NCI-H446 (cell line): Measurements from ENCODE around the gene EIF5A.

Experiments
- DNase-seq, 2 experiments: peaks; one replicate each; lab custom pipeline; 2025; lab: John Stamatoyannopoulos, UW

The EIF5A gene

DNA sequence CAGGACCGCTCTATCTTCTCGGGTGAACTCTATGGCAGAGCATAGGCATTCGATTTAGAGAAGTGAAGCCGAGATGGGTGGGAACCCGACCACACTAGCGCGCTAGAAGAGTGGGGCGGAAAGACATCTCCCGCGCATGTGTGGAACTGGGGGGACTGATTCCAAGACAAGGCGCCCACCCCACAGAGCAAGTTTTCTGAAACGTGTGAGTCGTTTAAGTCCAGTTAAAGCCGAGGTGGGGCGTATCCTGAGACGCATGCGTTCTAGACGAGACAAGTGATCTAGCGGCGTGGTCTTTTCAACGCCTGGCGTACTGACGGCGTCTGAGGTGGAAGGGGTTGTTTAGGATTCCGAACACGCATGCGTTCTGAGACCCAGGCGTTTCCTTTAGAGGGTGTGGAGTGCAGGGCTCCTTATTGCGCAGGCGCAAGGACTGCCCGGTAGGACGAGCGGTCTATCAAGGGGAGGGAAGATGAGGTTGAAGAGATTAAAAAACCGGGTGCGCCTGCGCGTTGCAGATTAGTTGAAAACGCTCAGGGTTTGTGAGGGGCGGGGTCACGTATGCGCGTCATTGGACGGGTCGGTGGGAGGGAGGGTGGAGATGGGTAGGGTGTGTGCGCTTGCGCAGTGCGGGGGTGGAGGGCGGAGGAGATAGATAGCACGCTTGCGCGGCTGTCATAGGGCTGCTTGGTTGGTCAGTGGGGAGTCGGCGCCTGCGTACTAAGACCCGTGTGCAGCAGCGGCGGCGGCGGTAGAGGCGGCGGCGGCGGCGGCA lies at the start of gene EIF5A:
Gene EIF5A, plus strand, starts transcription at position 718 of the 775 bp plus-strand sequence. CDS start 2,008 bp downstream, outside the sequence.
- DNase-seq: peak; percentile 99 to 100

GRCh38 chr17:7258731-7259554 lies 48.5 kb upstream of the EIF5A start:
- DNase-seq: no peak

DNA sequence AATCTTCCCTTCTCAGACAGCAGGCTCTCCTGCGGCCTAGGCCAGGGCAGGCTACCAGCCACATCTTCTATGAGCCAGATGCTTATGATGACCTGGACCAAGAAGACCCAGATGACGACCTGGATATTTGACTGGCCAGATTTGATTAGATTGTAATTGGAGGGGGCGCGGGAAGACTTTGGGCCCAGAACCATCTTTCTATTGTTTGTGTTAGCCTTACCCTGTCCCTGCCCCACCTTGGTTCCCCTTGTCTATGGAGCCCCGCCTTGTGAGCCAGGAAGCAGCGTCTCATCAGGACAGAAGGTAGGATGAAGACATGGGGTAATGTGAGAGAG lies 47.9 kb upstream of the EIF5A start:
- no peak for DNase-seq

DNA sequence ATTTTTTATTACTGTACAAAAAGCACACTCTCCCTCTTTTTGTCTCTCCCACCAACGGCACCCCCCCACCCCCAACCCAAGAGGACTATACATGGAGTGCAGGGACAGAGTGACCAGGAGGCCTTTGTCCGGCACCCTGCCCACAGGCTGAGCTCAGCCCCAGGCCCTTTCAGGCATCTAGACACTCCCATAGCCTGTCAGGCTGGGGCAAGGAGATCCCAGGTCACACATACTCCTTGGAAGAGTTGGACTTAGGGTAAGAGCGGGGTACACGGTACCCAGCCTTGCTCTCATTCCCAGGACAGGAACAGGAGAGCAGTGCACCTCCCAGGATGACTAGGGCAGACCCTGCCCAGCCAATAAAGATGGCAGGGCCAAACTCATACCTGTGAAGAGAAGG lies 47.3 kb upstream of the EIF5A start:
- no peak for DNase-seq

GRCh38 chr17:7260651-7261378 lies 46.6 kb upstream of the EIF5A start:
- DNase-seq: no peak

DNA sequence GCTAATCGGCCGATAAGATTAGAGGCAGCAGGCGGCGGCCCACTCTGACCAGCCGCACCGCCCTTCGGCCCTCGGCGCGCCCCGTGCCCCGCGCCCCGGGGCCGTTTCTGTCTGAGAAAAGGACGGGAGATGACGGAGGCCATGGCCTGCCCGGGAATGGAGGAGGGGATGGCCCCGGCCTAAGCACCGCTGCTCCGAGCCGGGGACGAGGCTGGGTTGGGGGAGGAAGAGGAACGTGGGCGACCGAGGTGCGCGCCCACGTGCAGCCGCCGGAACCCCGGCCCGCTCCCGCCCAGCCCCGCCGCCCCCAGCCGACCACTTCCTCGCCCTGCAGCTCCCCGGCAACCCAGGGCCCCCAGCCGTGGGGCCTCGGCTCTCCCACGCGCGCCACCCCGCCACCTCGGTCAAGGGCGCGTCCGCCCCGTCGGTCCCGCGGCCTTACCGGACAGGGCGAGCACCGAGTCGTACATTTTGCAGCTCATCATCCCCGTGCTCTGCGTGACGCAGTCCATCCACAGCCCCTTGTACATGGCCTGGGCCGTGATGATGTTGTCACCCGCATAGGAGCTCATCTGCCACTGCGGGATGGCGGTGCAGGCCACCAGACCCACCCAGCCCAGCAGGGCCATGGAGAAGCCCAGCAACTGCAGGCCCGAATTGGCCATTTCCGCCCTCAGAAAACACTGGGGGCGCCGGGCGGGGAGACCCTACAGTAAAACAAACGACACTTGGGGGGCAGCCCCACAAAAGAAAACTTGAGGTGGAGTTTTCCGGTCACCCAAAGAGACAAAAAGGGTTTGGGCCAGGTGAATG lies 45.8 kb upstream of the EIF5A start:
- DNase-seq: no peak

GRCh38 chr17:7262192-7262934 lies 45.1 kb upstream of the EIF5A start, which contains the start of gene CLDN7:
CLDN7 (minus strand) TSS chr17:7262478; CDS start chr17:7262043, 435 bp downstream.
- DNase-seq: no peak

DNA sequence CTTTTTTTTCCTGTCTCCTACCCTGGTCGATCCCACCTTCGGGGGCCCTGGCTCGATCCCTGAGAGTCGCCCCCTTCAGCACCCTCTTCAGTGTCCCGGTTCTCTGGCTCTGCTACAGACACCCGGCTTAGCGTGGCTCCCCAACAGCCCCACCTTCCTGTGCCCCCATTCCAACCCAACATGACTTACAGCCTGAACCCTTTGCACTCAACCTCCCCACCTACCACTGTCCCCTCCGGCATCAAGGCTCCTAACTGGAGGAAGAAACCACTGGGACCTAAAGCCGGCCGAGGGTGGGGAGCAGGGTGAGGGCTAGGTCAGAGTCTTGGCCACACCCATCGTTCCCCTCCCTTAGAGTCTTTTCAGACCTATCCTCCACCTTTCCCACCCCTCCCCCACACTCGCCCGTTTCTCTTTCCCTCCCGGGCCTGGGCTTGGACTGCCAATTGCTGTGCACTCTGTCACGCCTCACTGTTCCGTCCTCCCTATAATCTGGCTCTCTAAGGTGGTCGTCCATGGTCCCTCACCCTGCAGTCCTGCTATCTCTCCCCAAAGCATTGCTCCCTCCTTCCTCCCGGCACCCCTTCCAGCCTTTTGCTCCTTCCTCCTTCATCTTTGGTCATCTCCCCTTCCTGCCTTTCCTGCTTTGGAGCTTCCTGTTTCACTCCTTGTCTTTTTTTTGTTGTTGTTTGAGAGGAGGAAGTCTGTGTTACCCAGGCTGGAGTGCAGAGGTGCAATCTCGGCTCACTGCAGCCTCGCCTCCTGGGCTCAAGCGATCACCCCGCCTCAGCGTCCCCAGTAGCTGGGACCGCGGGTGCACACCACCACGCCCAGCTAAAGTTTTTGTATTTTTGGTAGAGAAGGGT lies 44.3 kb upstream of the EIF5A start:
- DNase-seq: peak in 1 of 2 experiments; percentile 15

- no peak for DNase-seq
These were observed 43.7 kb upstream of the EIF5A start for GRCh38 chr17:7263801-7264078.

DNA sequence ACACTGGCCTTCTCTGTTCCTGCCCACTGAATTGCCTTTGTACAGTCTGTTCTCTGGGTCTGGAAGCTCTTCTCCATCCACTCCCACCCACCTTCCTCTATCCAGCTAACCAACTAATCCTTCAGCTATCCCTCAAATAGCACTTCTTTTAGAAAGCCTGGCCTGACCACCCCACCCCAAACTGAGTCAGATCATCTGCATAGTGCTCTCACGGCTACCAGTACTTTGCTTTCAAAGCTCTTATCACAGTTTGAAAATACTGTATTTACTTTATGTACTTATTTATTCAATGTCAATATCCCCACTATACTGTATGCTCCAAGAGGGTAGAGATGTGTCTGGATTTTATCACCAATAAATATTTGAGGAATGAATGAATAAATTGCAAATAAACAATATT lies 40.6 kb upstream of the EIF5A start:
- no peak for DNase-seq

- DNase-seq: no peak
These were observed 28.0 kb upstream of the EIF5A start for GRCh38 chr17:7279448-7279847.

- peak; percentile 70 to 82 for DNase-seq
These were observed 26.8 kb upstream of the EIF5A start for GRCh38 chr17:7280519-7281073.

GRCh38 chr17:7281074-7281952 lies 26.1 kb upstream of the EIF5A start, which contains the start of gene SLC2A4:
SLC2A4 (plus strand) TSS chr17:7281718; CDS start chr17:7281935, 217 bp downstream.
- peak; percentile 93 to 98 for DNase-seq

DNA sequence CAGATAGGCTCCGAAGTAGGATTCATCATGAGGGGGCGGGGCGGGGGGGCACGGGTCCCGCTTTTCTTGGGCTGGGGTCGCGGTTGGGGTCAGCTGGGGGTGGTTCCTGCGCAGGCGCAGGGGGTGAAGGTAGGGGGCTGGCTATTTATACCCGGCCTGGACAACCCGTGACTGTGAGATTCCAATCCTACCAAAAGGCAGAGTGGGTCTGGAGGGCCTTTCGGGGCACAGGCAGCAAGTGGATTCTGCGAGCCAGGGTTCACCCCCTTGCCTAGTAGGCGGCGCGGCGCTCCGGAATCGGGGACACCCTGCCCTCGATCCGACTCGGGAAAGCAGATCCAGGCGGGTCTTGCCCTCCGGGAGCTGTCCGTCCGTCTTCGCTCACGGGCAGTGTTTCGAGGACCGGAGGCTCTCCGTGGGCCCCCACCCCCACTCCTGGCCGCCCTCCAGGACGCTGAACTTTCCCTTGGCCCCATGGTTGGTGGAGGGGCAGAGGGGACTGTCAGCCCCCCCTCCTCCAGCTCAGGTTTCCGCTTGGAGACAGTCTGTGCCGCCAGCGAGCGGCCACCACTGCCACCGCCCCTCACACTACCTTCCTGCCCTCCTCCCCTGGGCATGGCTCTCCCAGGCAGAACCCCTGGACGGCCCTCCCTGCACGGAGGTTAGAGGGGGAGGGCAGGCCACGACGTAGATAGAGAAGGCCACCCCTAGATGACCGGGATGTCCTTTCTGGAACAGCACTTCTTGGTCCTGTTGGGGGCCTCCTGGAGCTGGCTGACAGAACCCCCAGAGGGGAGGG lies 25.3 kb upstream of the EIF5A start:
- DNase-seq: no peak

GRCh38 chr17:7282752-7283321 lies 24.6 kb upstream of the EIF5A start:
- no peak for DNase-seq

DNA sequence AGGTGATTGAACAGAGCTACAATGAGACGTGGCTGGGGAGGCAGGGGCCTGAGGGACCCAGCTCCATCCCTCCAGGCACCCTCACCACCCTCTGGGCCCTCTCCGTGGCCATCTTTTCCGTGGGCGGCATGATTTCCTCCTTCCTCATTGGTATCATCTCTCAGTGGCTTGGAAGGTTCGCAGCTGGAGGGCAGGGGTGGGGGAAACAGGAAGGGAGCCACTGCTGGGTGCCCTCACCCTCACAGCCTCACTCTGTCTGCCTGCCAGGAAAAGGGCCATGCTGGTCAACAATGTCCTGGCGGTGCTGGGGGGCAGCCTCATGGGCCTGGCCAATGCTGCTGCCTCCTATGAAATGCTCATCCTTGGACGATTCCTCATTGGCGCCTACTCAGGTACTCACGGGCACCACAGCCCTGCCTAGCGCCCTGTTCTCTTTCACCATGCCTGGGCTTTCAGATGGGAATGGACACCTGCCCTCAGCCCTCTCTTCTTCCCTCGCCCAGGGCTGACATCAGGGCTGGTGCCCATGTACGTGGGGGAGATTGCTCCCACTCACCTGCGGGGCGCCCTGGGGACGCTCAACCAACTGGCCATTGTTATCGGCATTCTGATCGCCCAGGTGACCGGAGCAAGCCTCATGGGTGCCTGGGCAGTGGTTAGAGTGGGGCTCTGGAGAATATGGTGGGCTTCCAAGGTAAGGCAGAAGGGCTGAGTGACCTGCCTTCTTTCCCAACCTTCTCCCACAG lies 23.8 kb upstream of the EIF5A start:
- no peak for DNase-seq

DNA sequence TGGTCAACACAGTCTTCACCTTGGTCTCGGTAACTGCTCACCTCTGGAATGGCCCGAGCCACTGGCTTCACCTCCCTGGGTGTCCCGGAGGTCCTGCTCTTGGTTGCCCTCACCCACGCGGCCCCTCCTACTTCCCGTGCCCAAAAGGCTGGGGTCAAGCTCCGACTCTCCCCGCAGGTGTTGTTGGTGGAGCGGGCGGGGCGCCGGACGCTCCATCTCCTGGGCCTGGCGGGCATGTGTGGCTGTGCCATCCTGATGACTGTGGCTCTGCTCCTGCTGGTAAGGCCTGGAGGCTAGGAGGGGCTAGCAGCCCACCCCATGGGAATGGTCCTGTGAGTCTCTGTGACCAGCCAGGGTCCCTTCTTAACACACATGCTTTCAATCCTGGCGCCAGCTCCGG lies 22.5 kb upstream of the EIF5A start:
- DNase-seq: no peak
